ENCODE data around the gene STRIP2. TPM values are rescaled to one million over a fixed set of nuclear protein-coding genes. Genes with fewer than 3 reads are reported as not detected.

STRIP2 gene
- total and polyA plus RNA-seq, 9 of the 15 experiments (the other 6 are each of a cell fraction or from before 2014, with no cell fraction given): 10.1 to 81.8 (median 42.3) TPM

GRCh38 chr7:129531721-129532120, 97.5 kb downstream of the STRIP2 start (continued):
- TF ChIP-seq REST (IDR thresholded peaks at IDR 0.05; ENCODE audit: borderline replicate concordance) (no peak), REST (CRISPR knock-in tag; IDR thresholded peaks at IDR 0.05; ENCODE audit: low read depth) (no peak)

- H4K20me1 ChIP-seq (replicated peaks; ENCODE audit: control insufficient read depth, insufficient read depth, low read length): no peaks in the 10 kb centered on the region
- in situ Hi-C loops (cut with MboI): no loop called here
- TF ChIP-seq ZNF140 (CRISPR knock-in tag; IDR thresholded peaks at IDR 0.05) (no peak), ZNF318 (IDR thresholded peaks at IDR 0.05; ENCODE audit: borderline replicate concordance in 1 of 2, low read depth in 1 of 2) (no peak)
Observed at GRCh38 chr7:129532375-129532774, 98.1 kb downstream of the STRIP2 start.

More at GRCh38 chr7:129532375-129532774, 98.1 kb downstream of the STRIP2 start:
- DNase-seq (ENCODE audit: extremely low read depth in 1 of 4, low spot score in 3 of 4) (no peak), FAIRE-seq (no peak), ATAC-seq (no peak)
- Histone ChIP-seq H3K36me3 (ENCODE audit: control insufficient read depth, insufficient read depth, low read length) (no peaks in the 10 kb centered on the region), H3K27me3 (ENCODE audit: control insufficient read depth in 2 of 2, insufficient read depth in 2 of 2, low read length in 2 of 2) (peaks cover 2 to 27% of the 10 kb centered on the region in 2 experiments; a peak in 2 of 5 replicates), H3K9me1 (ENCODE audit: control insufficient read depth, insufficient read depth, low read length) (peaks cover 3% of the 10 kb centered on the region), H3K4me2 (ENCODE audit: insufficient read depth, low read length) (no peak overlapping the region), H3K4me1 (replicated peaks in 1 of 2; ENCODE audit: control insufficient read depth in 2 of 2, insufficient read depth in 2 of 2, low read length in 2 of 2) (peaks cover 0 to 9% of the 10 kb centered on the region in 2 experiments; a peak in 2 of 5 replicates), H3K4me3 (no peak overlapping the region), H3K79me2 (ENCODE audit: control insufficient read depth, insufficient read depth, low read length) (no peaks in the 10 kb centered on the region), H2AFZ (ENCODE audit: low read depth, low read length) (no peak overlapping the region), H3K9ac (ENCODE audit: insufficient read depth in 1 of 2, low read depth in 2 of 2, low read length in 2 of 2) (peak overlapping the region in 1 of 2 experiments; percentile 51; a peak in 1 of 4 replicates), H3K9me3 (replicated peaks; ENCODE audit: control insufficient read depth, insufficient read depth, low read depth, low read length) (no peaks in the 10 kb centered on the region), H3K27ac (ENCODE audit: extremely low read depth, low read depth, low read length) (no peak overlapping the region)
- WGBS (ENCODE audit: insufficient coverage, low coverage, missing lambda C conversion rate): 55% methylated on average over 18 of the region's 19 CpGs
- ChIA-PET CTCF (ENCODE audit: low intra/inter-chr PET ratio) (no interaction called here), POLR2A (interaction anchor here (0.5 to 1.6 kb wide), 8 partner anchors 8 to 1270 kb away, joined by 3 to 6 read pairs (median 4); no protein-coding TSS in a partner anchor)
- BruUV-seq (replicated peaks): no TSS peak
- intact Hi-C loops (cut with micrococcal nuclease): no loop called here

Measured in K562 (cell line).